Inflammatory macrophage (primary cell): ENCODE data around the gene PARD3.

Experiments
- DNase-seq, 2 donors: peaks; one replicate each; pipeline ENCODE4 v3.0.0-alpha.2; 2020 to 2022

PARD3 gene

DNA sequence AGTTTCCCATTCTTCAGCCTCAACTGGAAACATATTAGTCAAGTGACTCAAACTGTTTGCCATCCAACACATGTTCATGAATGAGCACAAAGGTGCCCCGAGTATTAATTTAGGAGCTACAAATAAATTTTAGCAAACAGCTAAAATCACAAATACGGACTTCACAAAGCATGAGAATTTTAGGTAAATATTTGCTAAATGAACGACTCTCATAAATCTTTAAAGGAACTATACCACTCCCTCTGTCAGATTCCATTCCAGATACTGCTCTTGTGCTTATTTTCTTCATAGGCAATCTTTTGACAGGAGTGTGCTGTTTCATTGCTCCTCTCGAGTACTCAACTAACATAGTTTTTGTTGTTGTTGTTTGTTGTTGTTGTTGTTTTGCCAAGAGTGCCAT is 330.9 kb downstream of the PARD3 start:
- no peak for DNase-seq

DNA sequence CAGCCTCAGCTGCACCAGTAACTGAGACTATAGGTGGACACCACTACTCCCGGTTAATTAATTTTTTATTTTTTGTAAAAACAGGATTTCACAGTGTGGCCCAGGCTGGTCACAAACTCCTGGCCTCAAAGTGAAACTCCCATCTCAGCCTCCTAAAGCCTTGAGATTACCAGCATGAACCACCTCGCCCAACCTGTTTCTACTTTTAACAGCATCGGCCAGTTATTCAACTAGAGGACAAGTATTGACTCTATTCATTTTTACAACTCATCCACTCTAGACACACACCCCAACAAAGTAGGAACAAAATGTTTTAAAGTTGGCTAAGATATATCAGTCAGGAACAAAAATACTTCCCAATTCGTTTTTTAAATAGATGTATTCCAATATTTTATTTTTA is 334.8 kb downstream of the PARD3 start:
- DNase-seq: no peak

DNA sequence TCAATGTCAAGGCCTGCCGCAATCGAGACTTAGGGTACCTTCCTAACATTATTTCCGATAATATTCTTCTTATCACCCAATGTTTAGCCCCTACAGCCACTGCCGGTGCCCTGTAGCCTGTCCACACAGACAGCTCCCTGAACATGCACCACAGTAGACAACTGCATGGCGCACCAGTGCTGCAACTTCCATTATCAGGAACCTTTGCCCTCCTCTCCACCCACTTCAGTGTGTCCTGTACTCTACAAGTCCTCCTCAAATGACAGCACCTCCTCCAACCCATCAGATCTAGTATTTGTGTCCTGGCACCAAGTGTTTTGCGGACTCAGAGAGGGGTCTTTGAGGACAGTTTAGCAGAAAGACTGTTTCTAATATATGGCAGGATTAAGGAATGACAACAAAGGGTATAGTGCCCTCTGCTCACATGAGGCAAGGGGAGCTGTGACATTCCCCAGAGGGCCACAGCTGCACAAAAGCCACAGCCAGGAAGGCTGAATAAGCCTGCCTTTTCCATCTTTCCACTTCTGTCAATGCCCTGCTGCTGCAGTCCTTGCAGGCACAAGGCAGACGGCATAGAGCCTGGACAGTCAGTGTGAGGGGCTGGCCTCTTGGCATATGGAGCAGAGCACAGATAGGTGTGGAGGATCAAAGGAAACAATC is 335.4 kb downstream of the PARD3 start:
- DNase-seq: no peak

DNA sequence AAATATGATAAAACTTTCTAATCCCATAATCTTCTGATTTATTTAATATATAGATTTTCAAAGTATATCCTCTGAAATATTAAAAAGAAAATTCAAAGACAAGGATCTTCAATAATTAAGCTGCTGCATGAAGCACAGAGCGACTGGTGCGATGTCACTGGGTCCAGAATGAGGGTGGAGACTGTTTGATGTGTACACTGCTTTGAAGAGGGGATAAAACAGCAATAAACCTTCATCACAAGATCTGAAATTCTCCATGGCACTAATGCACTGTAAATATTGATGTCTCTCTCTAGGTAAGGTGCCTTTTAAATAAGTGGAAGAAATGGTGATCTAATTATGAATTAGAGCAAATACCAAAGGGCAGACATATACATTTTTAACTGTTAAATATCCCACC is 337.8 kb downstream of the PARD3 start:
- DNase-seq: no peak

DNA sequence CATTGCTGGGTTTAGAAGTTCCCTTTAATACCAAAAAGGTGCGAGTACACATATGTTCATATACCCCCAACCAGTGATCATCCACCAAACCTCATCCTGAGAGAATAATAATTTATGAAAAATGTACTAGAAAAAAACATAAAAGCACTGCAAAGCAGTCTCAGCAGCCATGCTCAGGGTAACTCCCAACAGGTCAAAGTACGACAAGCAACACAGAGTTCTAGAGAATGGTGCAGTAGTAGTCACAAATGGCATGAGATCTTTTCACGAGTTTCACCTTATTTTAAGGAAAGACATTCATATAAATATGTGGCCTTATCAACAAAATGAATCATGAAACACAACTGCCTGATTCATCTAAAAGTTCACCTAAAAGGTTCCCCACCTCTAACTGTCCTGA is 338.5 kb downstream of the PARD3 start:
- no peak for DNase-seq

DNA sequence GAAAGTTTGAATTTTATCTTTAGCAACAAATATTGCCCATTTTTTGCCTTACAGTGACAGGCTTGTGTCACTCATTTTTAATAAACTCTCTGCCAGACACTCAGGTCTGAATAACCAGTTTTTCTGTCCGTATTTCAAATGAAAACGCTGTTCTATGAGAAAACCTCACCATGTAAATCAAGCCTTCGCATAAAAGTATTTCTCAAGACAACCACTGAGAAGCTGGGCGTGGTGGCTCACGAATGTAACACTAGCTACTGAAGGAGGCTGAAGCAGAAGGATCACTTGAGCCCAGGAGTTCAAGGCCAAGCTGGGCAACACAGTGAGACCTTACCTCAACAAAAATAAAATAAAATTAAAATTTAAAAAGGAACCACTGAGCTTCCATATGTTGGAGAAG is 339.3 kb downstream of the PARD3 start:
- DNase-seq: no peak

DNA sequence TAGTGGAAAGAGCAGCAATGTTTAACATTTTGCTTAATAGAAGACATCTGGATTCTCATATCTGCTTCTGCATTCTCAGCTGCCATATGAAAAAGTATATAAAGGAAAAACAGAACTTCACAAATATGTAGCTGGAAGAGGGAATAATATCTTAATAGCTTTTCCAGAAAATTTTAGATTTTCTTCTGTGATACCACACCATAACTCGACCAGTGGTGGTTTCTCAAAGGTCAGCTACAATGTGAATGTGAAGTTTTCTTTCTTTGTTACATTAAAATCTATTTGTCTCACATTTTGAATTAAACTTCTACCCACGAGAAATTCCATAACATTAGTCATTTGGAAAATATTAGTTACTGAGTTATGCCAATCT is 339.8 kb downstream of the PARD3 start:
- DNase-seq: no peak

DNA sequence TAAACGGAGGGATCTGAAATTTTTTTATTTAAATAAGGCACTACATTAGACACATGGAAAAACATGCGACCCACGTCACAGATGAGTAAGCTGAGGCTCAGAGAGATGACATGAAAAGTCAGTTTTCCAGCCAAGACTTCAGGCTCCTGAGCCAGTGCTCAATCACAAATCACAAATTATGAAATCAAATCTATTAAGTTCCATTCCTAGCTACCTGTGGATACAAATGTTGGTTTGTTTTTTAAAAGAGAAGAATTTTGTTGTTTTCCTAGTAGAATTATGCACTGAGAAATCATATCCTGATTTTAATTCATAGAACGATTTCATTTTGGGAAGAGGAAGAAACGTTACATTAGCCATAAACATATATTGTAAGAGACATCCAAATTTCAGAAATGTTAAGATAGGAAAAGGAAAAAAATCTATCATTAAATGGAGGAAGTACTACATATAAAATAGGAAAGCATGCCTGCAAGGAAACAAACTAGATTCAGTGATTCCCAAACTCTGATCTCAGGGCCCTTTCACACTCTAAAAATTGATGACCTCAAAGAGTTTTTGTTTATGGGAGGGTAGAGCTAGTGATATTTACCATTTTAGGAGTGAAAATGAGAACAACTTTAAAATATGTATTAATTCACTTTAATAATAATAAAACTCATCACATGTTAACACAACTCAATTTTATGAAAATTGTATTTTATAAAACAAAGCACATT is 340.4 kb downstream of the PARD3 start:
- no peak for DNase-seq

DNA sequence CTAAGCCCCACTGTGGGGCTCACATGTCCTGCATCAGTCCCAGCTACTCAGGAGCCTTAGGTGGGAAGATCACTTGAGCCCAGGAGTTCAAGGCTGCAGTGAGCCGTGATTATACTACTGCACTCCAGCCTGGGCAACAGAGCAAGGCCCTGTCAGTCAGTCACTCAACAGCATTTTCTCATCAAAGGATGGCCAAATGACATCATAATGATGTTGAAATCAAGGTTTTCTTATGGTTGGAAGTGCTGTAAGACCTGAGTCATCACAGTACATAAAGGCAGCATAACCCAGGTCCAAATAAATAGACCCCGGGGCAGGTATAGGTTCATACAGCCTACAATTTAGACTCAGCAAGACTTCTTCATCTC is 341.1 kb downstream of the PARD3 start:
- DNase-seq: no peak

DNA sequence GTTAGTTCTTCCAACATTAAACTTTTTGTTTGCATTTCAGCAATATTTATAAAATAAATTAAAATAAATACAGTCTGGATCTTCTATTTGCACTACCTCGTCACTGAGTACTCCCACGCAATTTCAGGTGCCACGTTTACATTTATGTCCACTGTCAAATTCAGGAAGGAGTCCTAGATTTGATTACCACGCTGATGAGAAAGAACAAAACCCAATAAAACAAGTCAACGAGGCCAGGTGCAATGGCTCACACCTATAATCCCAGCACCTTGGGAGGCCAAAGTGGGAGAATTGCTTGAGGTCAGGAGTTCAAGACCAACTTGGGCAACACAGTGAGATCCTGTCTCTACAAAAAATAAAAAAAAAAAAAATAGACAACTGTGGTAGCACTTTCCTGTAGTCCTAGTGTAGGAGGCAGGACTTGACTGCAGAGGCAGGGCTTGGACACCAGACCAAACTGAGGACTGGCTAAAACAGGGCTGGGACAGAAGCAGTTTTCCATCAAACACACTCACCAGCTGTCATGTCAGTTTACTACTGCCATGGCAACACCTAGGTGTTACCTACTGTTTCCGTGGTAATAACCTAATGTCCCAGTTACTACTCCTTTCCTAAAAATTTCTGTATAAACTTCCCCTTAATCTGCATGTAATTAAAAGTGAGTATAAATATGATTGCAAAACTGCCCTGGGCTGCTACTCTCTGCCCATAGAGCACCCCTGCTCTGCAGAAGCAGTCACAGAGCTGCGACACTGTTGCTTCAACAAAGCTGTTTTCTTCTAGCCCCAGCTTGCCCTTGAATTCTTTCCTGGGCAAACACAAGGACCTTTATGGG is 341.7 kb downstream of the PARD3 start:
- no peak for DNase-seq

DNA sequence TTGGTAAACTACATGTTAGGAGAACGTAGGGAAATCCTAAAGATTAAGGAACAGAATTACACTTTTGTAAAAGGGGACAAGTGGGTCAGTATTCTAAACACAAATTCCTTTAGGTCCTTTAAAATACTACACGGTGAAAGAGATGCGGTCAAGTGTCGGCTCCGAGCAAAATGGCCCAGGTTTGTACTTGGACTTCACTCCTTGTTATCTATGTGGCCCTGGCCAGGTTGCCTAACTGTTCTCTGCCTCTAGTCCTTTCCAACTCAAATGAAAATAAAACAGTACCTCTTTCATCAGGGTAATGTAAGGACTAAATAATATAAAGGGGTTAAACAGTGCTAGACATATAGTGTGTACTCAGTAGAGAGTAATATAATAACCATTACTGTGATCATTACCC is 344.8 kb downstream of the PARD3 start:
- DNase-seq: no peak

DNA sequence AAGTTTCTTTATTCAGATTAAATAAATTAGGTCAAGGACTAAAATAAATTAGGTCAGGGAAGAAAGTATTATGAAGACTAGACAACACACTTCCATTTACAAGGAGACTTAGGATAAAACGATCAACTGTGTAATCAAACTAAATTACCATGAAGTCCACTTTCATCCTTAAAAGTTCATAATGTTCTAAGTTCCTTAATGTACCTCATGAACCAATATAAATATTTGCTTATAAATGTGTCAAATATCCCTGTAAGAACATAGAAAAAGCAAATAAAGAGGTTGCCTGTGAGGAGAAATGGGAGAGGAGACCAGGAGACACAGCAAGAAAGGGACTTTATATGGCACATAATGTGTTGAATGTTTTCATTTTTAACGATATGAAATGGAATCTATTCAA is 345.6 kb downstream of the PARD3 start:
- DNase-seq: no peak

DNA sequence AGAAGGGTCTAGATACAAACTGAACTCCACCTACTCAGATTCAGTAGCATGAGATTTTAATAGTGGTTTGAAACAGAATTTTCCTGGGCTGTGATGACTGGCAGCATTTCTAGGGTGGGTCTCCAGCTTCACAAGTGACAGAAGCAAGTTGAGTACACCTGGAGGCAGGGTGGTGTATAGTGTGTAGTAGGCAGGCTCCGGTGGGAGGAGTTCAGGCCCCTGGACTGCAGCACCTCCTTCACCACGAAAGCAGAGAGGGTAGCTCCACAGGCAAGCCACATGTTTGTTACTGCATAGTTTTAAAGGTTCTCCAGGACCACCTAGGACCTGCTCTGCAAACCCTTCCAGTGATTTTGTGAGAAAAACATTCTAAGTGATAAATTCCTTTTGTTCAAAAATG is 347.2 kb downstream of the PARD3 start:
- DNase-seq: no peak

DNA sequence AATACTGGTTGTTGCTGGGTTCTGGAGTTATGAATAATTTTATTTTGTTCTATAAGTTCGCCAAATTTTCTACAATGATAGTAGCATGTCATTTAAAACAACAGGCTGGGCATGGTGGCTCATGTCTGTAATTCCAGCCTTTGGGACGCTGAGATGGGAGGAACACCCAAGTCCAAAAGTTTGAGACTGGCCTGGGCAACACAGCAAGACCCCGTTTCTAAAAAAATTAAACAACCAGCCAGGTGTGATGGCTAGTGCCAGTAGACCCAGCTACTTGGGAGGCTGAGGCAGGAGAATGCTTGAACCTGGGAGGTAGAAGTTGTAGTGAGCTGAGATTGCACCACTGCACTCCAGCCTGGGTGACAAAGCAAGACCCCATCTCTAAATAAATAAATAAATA is 347.7 kb downstream of the PARD3 start:
- DNase-seq: no peak

DNA sequence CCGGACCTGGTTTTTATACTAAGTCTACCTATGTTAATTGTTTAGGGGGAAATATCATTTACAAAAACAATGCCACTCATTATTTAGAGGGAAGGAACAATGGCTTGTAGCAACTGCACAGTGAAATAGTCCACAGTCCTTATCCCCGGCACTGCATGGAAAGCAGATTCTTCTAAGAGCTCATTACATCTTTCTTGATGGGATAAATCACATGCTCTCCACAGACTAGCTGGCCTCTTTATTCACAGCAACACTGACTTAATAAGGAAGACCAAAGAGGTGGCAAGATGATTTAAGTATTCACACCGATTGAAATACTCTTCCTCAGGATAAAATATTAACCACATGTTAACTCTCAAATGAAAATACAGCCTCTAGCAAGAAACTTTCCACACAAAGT is 349.4 kb downstream of the PARD3 start:
- DNase-seq: no peak

DNA sequence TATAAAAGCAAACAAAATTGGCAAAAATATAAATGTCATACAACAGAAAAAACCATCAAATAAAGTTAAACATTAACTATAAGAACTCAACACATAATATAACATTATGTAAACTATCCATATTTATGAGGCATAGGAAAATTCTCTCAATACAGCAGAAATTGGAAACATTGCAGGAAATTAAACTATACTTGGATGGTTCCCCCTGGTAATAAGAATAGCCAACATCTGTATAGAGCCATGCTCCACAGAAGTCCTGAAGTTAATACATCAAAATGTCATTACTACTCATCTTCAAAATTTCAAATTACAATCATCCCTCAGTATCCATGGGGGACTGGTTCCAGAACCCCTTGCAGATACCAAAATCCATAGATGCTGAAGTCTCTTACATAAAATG is 350.5 kb downstream of the PARD3 start:
- DNase-seq: no peak

DNA sequence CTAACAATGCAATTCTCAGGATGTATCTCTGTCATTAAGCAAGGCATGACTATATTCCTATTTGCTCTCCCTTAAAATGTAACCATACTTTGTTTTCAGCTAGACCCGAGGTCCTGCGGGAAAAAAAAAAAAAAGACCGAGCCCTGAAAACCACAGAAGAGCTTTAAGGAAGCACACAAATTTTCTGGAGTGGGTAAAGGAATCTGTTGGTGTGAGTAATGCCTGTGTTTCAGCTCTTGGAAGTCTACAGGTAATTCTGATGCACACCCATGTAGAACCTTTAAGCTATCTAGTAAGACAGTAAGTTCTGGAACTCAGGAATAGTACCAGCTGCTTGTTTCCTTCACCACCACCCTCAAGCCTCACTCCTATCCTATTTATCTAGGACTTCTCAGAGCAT is 351.1 kb downstream of the PARD3 start:
- DNase-seq: no peak

DNA sequence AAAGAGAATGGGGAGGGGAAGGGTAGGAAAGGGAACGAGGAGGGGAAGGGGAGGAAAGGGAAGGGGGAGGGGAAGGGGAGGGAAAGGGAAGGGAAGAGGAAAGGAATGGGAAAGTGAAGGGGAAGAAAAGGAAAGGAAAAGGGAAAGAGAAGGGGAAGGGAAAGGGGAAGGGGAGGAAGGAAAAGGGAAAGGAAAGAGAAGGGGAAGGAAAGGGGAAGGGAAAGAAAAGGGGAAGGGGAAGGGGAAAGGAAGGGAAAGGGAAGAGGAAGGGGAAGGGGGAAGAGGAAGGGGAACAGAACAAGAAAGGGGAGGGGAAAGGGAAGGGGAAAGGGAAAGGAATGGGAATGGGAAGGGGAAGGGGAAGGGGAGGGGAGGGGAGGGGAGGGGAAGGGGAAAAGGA is 352.1 kb downstream of the PARD3 start:
- DNase-seq: no peak

DNA sequence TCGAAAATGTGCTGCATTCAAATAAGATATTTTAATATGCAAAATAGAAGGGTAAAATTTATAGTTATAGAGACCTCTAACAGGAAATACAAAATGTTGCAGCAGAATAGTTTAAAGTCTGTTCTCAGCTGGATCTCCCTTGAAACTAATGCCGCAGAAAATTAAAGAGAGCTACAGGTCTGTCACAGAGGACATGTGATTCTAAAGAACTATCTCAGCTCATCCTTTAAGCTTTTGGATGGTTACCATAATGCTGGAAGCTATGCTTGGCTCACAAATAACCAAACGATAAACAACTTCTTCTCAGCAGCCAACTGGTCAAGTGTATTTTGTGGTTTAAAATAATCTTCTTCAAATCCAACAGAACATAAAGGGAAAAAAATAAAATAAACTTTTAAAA is 353.0 kb downstream of the PARD3 start:
- DNase-seq: no peak

DNA sequence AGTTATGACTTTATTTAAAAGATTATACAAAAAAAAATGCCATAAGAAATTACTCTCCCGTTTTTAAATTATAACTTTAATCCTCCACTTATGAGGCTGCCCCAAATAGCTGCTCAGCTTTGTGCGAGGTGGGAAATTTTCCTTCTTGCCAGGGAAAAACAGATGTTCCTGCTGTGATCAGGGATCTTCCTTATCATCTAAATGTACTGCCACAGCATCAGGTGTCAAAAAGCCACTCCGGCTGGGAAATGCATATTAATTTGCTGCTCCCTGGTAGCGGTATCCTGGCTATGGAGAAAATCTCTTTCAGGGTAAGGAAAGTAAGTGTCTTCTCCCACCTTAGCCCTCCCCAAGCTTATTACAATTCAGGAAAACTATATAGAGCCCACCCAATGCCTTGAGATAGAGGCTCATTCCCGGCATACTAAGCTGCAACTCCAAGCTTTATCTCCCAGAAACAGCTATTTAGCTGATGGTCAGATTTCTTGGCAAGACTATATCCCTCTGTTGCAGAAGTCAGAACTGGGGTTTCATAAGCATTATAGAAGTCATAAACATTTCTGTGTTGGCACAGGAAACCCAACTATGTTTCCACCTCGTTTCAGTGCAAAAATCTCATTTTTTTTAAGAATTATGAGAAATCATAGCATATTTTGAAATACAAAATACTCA is 360.4 kb downstream of the PARD3 start:
- no peak for DNase-seq

DNA sequence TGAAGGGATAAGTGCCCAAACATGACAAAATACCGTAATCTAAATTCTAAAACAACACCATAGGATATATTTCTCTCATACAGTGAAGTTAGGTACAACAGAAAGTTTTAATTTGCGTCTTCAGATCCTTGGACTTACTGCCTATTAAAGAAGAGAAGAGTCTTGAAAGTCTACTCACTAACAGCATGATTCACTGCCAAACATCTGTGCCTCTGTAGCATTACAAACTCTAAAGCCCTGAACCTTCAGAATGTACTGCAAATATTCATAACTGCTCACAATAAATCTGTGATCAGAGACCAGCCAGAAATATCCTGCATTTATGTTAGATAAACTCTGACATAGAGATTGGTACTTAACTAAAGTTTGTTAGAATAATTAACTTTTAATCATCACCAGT is 365.3 kb downstream of the PARD3 start:
- no peak for DNase-seq

DNA sequence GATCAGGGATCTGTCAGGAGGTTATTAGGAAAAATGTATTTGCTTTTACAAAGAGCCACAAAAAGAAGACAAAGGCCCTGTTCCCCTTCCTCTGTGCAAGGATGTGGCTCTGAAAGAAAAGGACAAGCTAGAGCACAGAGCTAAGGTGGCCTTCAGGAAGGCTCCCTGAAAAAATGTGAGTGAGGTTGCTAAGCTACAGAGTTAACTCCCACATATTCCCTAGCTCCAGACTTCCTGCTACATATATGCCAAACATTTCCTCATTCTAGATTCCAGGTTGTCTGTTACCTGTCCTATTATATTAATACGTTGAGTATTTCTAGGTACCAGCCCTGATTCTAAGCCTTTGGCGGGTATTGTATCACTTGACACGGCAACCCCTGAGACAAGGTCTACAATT is 369.0 kb downstream of the PARD3 start:
- DNase-seq: no peak
